ENCODE data around the gene SNX24.
A peak's percentile ranks its signal among the peaks of the same experiment; 100 is the strongest.
"Not testable (repeated sequence)": the region's sequence is repeated elsewhere in the genome, so short reads cannot be mapped to it uniquely, and the experiment has no call there.

SNX24 gene

GRCh38 chr5:122967625-122968024, 122.2 kb downstream of the SNX24 start:
- peak; percentile 60 for DNase-seq (ENCODE audit: extremely low spot score)
- no peak for TF ChIP-seq CTCF (IDR thresholded peaks at IDR 0.05; ENCODE audit: control extremely low read depth, extremely low read depth, low read depth, missing control alignments)
- ChIA-PET POLR2A (no interaction called here), CTCF (interaction anchor here (1.2 kb wide), 1 partner anchor 21 kb away, joined by 3 read pairs; no protein-coding TSS in a partner anchor)

DNA sequence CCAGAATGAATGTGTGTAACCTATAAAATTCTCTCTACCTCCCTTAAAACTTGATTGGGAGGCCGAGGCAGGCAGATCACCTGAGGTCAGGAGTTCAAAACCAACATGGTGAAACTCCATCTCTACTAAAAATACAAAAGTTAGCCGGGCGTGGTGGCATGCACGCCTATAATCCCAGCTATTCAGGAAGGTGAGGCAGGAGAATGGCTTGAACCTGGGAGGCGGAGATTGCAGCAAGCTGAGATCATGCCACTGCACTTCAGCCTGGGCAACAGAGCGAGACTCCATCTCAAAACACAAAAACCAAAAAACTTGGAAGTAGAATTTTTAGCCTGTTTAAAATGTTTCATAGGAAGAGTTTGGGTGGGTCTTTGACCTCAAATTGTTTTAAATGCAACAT, 122.6 kb downstream of the SNX24 start:
- POLR2A ChIA-PET; CTCF ChIA-PET; DNase-seq (ENCODE audit: extremely low spot score): not testable (repeated sequence)

DNA sequence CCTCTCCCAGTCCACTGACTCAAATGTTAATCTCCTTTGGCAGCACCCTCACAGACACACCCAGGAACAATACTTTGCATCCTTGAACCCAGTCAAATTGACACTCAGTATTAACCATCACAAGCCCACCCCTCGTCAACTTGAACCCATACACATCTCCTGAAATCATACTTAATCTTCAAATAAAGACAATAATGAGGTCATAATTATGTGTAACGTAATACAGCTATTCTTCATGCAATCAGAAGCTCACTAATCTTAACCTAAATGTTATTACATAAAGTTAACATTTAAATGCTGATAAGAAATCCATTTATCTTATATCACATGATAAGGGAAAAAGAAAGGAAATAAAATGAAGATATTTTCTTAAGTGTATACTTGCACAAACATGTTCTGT, 125.9 kb downstream of the SNX24 start:
- no peak for TF ChIP-seq CTCF (IDR thresholded peaks at IDR 0.05; ENCODE audit: control extremely low read depth, extremely low read depth, low read depth, missing control alignments)
- POLR2A ChIA-PET = no interaction called here

DNA sequence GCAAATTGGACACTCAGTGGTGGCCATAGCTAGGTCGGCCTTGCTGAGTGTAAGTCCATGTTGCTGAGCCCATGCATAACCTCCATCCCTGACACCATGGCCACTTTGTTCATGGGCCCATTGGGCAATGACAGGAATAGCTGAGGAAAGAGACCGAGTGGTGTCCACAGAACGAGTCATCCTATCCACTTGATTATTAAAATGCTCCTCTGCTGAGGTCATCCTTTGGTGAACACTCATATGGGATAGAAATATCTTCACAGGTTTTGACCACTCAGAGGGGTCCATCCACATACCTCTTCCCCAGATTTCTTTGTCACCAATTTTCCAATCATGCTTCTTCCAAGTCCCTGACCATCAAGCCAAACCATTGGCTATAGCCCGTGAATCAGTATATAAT, 127.5 kb downstream of the SNX24 start:
- ChIA-PET CTCF (no interaction called here), POLR2A (no interaction called here)
- TF ChIP-seq CTCF (IDR thresholded peaks at IDR 0.05; ENCODE audit: control extremely low read depth, extremely low read depth, low read depth, missing control alignments) = no peak
- DNase-seq (ENCODE audit: extremely low spot score) = no peak

More for the DNA sequence above, 125.9 kb downstream of the SNX24 start:
- no peak for DNase-seq (ENCODE audit: extremely low spot score)
- CTCF ChIA-PET = no interaction called here

DNA sequence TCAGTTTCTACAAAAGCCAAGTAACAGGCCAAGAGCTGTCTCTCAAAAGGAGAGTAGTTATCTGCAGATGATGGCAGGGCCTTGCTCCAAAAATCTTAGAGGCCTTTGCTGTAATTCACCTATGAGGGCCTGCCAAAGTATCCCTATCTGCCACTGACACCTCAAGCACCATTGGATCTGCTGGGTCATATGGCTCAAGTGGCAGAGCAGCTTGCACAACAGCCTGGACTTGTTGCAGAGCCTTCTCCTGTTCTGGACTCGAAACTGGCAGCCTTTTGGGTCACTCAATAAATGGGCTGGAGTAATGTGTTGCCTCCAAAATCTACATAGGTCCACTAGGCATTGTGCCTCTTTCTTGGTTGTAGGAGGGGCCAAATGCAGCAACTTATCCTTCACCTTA, 128.3 kb downstream of the SNX24 start:
- CTCF ChIA-PET = interaction anchor here (0.9 to 1.2 kb wide), 2 partner anchors 10 to 95 kb away, joined by 3 read pairs; no protein-coding TSS in a partner anchor
- DNase-seq (ENCODE audit: extremely low spot score); POLR2A ChIA-PET: not testable (repeated sequence)

DNA sequence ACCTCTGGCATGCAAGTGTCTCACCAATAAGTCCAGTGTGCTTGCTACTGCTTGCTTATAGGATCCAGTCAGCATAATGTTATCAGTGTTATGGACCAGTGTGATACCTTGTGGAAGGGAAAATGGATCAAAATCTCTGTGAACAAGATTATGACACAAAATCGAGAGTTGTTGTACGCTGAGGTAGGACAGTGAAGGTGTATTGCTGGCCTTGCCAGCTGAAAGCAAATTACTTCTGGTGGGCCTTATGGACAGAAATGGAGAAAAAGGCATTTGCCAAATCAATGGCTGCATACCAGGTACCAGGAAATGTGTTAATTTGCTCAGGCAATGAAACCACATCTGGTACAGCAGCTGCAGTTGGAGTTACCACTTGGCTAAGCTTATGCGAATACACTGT, 128.8 kb downstream of the SNX24 start:
- POLR2A ChIA-PET; DNase-seq (ENCODE audit: extremely low spot score): not testable (repeated sequence)
- CTCF ChIA-PET = interaction anchor here (0.9 to 1.2 kb wide), 2 partner anchors 10 to 96 kb away, joined by 3 read pairs; no protein-coding TSS in a partner anchor

GRCh38 chr5:122977319-122977718, 131.9 kb downstream of the SNX24 start:
- POLR2A ChIA-PET = no interaction called here
- TF ChIP-seq CTCF (IDR thresholded peaks at IDR 0.05; ENCODE audit: control extremely low read depth, extremely low read depth, low read depth, missing control alignments) = no peak
- no peak for DNase-seq (ENCODE audit: extremely low spot score)
- CTCF ChIA-PET = no interaction called here

GRCh38 chr5:122978068-122978467, 132.7 kb downstream of the SNX24 start:
- POLR2A ChIA-PET = no interaction called here

More at GRCh38 chr5:122978068-122978467, 132.7 kb downstream of the SNX24 start:
- no peak for TF ChIP-seq CTCF (IDR thresholded peaks at IDR 0.05; ENCODE audit: control extremely low read depth, extremely low read depth, low read depth, missing control alignments)
- no peak for DNase-seq (ENCODE audit: extremely low spot score)
- CTCF ChIA-PET = interaction anchor here (1.7 kb wide), 1 partner anchor 9 kb away, joined by 5 read pairs; no protein-coding TSS in a partner anchor
